OCI-LY1 (cell line): ENCODE measurements around the gene AHCY.

Experiments used
- EZH2 ChIP-seq: fragments of 200-600 bp; sonication (generic), shearing (Covaris generic); IDR thresholded peaks from 2 replicates; pipeline ENCODE4 v1.8.0; 2017; ENCODE audit warnings: borderline replicate concordance, mixed run types, mild to moderate bottlenecking, antibody characterized with exemption, low read length, moderate library complexity, mixed read lengths
- TF ChIP-seq, protein P1 (sequence below): fragments of 200-600 bp; sonication (generic), shearing (Covaris generic); IDR thresholded peaks from 2 replicates; pipeline ENCODE4 v1.5.1; 2017; ENCODE audit warnings: mild to moderate bottlenecking, antibody characterized with exemption, low read length, moderate library complexity, mixed read lengths

- TF ChIP-seq, protein P1, sequence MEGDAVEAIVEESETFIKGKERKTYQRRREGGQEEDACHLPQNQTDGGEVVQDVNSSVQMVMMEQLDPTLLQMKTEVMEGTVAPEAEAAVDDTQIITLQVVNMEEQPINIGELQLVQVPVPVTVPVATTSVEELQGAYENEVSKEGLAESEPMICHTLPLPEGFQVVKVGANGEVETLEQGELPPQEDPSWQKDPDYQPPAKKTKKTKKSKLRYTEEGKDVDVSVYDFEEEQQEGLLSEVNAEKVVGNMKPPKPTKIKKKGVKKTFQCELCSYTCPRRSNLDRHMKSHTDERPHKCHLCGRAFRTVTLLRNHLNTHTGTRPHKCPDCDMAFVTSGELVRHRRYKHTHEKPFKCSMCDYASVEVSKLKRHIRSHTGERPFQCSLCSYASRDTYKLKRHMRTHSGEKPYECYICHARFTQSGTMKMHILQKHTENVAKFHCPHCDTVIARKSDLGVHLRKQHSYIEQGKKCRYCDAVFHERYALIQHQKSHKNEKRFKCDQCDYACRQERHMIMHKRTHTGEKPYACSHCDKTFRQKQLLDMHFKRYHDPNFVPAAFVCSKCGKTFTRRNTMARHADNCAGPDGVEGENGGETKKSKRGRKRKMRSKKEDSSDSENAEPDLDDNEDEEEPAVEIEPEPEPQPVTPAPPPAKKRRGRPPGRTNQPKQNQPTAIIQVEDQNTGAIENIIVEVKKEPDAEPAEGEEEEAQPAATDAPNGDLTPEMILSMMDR: no peak
- TF ChIP-seq EZH2: no peak
Observed at GRCh38 chr20:34331838-34332237, 28.7 kb upstream of the AHCY start.
